Stimulated activated CD4-positive, alpha-beta T cell treated with anti-CD3 and anti-CD28 coated beads, Interleukin-4, amount 100 ng/mL, for 4 hours (primary cell): ENCODE measurements around the gene PLCE1.
"Not testable (repeated sequence)": the region's sequence is repeated elsewhere in the genome, so short reads cannot be mapped to it uniquely, and the experiment has no call there.

Experiments
- DNase-seq, 2 experiments: peaks; one replicate each; pipeline ENCODE4 v3.0.0-alpha.2; 2020

PLCE1 gene

DNA sequence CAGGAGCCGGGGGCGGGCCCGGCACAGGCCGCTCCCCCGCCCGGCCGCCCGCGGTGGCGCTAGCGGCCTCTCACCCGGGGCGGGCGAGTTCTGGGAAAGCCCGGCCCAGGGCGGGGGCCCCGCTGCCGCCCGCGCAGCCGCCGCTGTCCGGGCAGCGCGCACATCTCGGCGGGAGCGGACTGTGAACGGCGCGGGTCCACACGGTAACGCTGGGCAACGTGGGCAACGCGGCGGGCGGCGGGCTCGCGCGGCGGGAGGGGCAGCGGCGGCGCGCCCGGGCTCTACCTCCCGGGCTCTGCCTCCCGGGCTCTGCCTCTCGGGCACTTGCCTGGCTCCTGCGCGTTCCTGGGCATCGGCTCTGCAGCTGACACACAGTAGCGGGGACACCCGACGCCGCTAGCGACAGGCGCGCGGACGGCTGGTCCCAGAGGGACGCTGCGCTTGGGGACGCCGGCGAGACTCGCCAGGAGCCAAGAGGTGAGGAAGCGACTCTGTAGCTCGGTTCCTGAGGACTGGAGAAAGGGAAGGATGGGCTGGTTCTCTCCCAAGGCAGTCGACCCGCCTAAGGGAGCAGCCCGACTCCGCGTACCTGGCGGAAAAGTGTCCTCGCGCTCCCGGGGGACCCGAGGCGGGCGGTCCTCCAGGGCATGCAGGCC is at the start of gene PLCE1:
PLCE1 (plus strand) TSS at position 150 of the 656 bp plus-strand sequence. CDS start 37,116 bp downstream, outside the sequence.
- no peak for DNase-seq

DNA sequence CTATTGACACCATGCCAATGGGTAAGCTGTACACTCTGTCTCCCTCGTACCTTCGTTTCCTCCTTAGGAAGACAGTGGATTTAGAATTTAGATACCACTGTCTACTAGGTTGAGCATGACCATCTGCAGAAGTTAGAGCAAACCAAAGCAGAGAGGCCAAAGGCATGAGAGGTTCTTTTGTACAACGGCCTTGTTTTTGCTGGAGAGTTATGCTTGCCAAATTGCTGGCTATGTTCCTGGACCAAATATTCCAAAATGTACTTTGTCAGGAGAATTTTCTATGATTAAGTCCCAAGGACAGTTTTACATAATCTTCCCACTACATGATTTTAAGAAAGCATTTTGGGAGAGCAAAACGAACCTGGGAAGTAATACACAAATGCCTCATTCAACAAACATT is 47.9 kb upstream of the PLCE1 start:
- no peak for DNase-seq

DNA sequence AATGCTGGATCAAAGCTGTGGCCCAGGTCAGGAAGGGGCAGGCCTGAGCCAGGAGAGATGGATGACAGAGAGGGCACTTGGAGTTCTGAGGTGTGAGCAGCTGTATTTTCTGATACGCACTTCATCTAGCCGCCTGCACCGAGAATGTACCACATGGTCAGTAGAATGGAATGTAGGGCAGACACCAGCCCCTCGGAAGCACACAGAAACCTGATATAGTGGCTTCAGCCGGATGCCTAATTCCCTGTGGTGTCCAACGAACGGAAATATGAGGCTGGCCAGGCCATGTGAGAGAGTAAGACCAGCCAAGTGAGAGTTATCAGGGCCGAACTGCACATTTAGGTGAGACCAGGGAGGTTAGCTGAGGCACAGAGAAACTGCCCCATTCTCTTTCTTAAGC is 46.7 kb upstream of the PLCE1 start:
- DNase-seq: no peak

DNA sequence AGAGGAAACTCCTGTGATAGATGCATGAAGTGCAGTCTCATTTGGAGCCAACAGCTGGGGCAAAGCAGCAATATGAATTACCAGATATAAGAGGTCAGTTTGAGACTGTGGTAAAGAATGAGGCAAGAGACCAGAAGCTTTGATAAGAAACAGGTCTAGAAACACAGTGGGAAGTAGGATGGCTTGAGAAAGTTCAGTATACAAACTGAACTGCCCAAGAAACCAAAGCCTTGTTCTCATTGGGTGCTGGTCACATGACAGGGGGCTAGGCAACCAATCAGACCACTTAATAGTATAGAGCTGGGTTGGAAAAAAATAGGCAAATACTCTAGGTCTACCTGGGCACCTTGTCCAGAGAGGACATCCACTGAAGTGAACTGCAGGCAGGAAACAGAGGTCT is 46.2 kb upstream of the PLCE1 start:
- no peak for DNase-seq

DNA sequence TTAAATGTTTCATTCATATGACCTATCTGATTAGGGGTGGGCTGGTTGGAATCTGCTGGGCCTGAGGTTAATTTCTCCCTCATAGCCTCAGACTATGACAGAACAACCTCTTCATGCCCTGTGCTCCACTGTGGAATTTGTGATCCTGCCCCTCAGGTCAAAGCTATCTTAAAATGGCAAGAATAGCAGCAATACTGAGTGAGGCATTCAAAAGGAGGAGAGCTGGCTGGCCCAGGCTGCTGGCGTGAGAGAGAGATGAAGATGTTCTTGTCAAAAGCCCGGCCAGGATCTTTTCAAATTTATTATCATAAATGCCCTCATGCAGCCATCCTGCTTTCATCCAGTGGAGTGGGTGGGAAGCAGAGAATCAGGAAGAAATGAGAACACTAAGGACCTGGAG is 41.8 kb upstream of the PLCE1 start:
- no peak for DNase-seq

DNA sequence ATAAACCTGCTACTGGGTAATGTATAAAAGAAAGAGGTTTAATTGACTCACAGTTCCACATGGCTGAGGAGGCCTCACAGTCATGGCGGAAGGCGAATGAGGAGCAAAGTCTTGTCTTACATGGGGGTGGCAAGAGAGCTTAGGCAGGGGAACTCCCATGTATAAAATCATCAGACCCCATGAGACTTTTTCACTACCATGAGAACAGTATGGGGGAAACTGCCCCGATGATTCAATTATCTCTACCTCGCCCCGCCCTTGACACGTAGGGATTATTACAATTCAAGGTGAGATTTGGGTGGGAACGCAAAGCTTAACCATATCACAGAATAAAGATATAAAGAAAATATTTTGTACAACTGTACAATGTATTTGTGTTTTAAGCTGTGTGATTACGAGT is 39.4 kb upstream of the PLCE1 start:
- no peak for DNase-seq

DNA sequence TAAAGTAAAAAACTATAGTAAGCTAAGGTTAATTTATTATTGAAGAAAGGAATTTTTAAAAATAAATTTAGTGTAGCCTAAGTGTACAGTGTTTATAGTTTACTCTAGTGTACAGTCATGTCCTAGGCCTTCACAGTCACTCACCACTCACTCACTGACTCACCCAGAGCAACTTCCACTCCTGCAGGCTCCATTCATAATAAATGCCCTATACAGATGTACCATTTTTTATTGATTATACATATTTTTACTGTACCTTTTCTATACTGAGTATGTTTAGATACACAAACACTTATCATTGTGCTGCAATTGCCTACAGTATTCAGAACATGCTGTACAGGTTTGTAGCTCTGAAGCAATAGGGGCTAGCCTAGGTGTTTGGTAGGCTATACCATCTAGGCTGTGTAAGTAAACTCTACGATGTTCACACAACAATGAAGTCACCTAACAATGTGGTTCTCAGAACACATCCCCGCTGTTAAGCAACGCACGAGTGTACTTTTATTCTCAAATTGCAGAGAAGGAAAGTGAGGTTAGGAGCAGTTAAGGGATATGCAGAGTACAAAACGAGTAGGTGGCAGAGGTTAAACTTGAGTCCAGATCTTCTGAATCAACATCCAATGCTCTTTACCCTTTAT is 38.9 kb upstream of the PLCE1 start:
- no peak for DNase-seq

DNA sequence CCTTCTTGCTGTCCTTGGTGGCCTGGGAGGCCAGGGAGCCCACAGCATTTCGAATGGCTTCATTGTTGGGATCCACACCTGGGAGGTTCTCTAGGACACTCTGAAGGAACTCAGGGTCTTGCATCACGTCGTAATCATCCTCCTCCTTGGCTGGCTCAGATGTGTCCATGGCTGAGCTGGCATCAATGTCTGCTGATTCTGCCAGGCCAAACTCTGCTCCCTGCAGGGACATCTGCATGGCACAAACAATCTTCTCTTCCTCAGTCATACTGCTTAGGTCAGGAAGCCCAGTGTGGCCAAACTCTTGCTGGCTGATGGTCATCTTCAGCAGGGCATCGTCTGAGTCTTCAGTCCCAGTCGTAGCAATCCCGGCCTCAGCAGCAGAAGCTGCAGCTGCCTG is 34.9 kb upstream of the PLCE1 start:
- DNase-seq: no peak

DNA sequence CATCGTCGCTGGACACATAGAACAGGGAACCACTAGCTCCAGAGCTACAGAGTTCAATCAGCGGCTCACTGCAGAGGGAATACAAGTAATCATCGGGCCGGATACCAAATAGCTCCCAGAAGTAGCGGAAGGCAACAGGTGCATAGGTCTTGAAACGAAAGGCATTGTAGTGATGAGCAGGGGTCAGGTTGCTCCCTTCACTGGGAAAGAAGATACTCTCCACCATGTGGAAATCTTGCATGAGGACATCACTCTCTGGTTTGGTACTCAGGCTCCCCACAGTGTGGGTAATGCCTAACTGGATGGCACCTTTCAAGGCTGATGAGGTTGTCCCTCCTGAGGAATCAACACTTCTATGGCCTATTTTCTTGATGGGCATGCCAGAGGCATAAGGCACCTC is 32.7 kb upstream of the PLCE1 start:
- DNase-seq: not testable (repeated sequence)

DNA sequence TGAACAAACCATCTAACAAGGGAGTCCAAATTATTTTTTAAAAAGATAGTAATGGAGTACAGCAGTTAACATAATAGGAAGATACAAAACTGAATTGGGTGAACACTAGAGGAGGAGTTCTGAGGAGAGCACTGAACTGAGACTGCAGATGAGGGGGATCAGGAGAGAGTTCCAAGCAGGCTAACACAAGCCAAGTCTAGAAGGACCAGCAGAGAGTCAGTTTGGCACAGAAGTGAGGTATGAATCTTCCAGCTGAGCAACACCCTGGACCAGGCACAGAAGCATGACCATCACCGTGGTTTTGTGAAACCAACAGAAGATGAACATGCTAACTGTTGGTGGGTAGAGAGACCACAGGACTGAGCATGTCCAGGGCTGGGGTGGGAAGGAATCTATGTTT is 30.8 kb upstream of the PLCE1 start:
- DNase-seq: no peak

DNA sequence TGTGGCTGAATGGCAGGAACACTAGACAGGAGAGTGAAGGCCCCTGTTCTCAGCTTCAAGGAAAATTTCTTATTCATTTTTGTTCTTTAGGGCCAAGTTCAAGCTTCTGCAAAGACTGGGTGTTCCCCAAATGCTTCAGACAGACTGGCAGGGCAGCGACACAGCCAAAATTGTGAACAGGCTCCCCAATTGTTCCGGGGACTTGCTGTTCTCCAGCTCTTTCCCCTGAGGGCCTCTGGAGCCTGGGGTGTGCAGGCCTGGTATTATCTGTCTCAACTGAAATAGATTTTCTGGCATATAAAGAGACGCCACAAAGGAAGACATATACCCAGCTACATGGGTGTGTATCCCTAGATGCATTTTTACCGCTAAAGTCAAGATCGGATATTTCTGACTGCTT is 30.3 kb upstream of the PLCE1 start:
- DNase-seq: no peak

DNA sequence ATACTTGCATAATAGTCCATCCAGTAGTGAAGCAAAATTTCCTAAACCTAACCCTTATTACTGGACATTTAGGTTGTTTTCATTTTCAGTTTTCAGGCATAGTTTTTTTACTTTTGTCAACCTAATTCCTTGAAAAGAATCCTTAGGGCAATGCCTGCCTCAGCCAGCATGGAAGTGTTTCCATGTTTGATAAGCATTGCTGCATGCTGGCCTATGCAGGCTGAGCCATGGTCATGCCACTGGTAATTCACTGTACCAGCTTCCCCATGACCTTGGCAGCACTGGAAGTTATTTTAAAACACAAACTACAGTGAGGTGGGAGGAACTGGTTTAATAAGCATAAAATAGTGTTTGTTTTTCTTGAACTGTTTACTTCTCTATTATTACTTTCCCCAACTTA is 27.8 kb upstream of the PLCE1 start:
- no peak for DNase-seq

DNA sequence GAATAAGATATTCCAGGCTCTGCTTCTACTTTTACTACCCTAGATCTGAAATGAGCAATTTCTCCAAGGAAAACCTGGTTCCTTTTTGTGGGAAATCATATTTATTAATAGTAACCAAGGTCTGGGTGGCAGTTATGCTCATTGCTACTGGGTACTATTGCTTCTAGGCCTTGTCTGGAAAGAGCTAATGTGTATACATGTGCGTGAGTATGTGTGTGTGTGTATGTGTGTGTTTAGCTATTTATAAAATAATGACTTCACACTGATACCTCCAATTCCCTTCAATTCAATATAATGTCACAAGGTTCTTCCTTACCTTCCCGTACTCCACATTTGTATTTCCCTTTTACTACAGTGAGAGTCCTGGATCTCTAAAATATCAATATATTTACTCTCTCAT is 26.0 kb upstream of the PLCE1 start:
- no peak for DNase-seq

DNA sequence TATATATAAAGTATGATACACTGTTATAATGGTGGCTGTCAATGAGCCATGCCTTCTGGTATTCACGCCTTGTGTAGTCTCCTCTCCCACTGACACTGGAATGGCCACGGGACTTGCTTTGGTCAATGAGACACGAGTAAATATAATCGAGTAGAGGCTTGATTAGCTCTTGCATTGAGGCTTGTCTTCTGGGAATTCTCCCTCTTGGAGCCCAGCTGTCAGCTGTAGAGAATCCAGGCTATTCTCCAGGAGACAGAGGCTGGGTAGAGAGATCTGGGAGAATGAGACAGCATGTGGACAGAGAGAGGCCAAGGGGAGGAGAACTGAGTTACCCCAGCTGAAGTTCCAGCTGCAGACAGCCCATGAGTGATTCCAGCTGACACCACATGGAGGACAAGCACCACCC is 25.2 kb upstream of the PLCE1 start:
- DNase-seq: no peak

DNA sequence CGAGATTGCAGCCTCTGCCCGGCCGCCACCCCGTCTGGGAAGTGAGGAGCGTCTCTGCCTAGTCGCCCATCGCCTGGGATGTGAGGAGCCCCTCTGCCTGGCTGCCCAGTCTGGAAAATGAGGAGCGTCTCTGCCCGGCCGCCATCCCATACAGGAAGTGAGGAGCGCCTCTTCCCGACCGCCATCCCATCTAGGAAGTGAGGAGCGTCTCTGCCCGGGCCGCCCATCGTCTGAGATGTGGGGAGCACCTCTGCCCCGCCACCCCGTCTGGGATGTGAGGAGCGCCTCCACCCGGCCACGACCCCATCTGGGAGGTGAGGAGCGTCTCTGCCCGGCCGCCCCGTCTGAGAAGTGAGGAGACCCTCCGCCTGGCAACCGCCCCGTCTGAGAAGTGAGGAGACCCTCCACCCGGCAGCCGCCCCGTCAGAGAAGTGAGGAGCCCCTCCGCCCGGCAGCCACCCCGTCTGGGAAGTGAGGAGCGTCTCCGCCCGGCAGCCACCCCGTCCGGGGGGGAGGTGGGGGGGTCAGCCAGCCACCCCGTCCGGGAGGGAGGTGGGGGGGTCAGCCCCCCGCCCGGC is 23.2 kb upstream of the PLCE1 start:
- not testable (repeated sequence) for DNase-seq

DNA sequence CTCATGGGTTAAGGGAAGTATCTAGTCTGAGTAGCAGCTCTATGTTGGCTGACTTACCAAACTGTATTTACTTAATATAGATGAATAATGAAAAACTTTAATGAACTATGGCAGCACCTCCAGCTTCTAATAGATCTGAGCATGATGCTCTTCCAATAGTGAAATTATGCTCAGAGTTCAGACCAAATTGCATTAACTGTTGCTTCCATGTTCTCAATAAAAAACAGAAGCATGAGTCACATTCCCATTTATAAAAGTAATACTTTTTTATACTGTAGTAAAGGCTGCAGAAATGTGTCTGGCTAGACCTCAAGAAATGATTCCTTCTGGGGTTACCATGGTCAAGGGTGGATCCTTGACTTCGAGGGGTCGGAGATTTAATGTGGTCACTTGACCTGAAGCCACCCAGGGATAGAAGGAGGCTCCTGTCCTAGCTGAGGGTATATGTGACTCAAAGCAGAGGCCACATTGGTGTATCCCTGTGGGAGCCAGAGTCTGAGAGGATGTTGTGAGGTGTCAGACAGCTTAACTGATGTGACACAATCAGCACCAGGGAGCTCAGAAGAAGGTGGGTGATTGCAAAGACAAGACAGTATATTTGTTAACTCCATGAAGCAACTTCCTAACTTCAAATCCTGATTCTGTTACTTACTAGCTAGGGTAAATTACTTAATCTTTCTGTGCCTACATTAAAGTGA is 19.8 kb upstream of the PLCE1 start:
- no peak for DNase-seq

DNA sequence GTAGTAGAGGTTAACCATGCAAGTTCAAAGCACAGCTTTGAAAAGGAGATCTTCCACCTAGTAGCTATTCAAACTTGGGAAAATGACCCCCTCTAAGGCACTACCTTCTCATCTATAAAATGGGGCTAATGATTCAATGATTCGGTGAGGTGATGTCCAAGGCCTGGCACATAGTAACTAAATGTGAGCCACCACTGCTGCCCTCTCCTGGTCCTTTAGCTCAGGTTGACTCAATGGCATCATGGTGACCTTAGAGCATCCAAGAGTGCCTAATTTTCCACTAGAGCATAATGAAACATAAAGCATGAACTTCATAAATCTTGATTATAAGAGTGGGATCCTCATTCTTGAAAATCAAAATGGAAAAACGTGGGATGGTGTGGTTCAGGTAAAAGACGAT is 16.3 kb upstream of the PLCE1 start:
- DNase-seq: no peak

DNA sequence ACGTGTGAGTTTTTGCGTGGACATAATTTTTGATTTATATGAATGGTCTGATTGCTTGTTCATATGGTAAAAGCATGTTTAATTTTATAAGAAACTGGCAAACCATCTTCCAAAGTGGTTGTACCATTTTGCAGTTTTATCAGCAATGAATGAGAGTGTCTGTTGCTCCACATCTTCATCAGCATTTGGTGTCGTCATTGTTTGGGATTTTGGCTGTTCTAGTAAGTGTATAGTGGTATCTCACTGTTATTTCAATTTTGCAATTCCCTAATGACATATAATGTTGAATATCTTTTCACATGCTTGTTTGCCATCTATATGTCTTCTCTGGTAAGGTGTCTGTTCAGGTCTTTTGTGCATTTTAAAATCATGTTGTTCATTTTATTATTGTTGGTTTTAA is 13.2 kb upstream of the PLCE1 start:
- DNase-seq: no peak

DNA sequence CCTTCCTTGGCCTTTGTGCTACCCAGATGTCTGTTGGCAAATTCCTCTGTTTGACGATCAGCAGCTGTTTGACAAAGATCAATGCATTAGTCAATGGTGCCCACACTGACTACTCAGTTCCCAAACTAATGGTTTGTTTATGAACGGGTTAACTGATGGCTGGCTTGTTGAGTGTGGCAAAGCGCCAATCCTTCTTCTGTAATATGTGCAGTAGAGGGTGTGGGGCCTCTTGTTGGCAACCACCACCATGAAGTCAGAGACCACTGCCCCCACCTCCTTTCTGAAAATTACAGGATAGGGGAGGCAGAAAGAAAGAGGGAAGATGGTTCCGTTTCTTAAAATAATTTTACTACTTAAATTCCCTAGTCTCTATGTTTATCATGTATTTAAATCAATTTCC is 2.6 kb upstream of the PLCE1 start:
- no peak for DNase-seq

DNA sequence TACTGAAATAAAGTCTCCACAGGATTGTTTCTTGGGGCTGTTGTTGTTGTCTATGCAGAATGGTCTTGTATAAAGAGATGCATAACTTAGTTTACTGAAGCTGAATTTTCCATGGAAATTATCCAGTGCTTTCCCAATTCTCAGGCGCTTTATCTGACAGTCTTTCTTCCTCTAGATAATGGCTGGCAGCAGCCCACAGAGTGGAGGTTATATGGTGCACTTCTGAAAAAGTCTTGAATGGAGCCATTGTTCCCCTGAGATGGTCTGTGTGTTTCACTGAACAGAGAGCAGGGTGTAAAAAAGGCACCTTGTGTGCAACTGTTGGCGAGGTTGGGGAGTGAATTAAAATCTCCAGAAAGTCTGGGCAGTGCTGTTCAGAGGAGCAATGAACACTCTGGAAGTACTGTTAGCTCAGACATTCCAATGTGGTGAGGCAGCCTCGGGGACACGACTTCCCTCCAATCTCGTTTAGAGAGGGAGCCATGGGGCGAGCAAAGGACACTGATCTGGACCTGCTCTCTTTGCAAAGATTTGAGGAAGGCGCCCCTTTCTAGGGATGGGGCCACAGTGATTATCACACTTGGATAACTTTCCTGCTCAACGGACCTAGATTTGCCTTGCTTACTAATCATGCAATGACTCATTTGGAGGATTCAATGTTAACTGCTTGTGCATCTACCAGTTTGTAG is 2.0 kb upstream of the PLCE1 start:
- no peak for DNase-seq

DNA sequence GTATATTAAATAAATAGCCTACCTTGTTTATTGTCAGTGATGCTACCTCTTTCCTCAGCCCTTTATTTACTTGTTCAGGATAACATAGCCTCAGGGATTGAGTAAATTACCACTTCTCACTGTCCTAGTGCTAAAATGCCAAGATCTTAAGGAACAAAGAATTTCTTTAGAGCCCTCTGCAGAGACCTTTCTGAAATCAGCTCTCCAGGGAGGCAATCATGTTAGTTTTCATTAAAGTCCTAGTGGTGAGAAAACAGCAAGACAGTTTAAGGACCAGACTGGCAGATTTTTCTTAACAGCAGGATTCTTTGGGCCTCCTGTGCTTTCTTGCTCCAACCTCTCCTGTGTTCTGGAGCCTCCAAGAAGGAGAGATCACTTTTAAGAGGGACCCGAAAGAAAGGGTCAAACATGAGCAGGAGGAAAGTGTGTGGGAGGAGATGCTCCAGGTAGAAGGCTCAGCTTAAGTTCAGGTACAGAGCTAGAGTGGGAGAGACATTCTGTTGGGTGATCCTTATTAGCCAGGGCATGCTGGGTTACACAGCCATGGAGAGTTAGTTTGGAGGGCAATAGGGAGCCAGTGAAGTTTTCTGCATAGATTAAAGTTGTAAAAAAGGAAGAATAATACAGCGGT is 1.2 kb upstream of the PLCE1 start:
- DNase-seq: no peak

DNA sequence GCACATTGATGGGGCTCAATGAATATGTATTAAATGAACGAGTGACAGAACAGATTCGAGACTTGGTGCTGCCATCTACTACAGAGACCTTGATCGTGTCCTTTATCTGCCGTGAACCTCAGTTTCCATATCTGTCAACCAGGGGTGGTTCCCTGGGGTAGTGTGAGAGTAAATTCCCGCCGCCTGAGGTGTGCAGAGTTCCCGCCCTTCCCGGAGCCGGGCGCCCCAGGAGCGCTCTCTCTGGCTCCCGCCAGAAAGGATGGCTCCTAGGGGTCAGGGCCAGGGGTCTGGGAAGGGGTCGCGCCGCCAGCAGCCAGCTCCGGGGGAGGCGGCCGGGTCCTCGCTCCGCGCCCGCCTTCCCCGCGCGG is 333 bp upstream of the PLCE1 start:
- DNase-seq: no peak

DNA sequence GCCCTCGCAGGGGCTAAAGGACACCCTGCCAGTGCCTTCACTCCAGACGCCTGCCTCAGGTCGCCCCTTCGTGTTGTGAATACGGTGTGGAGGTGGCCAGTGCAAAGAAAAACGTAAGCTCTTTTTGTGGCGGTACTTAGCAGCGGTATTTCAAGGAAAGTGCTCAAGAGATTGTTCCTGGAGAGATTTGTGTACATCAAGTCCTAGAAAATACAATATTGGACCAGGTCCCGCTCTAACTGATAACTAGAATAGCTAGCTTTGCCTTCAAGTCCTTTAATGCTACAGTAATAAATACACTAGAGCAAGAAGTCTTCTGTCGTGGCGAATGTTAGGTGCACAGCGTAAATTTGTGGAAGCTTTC is 689 bp downstream of the PLCE1 start:
- DNase-seq: no peak
